ENCODE data around the gene CHST1.

The CHST1 gene

GRCh38 chr11:45599161-45599943 lies 66.1 kb downstream of the CHST1 start:
- DNase-seq = no peak
